Right lobe of liver (tissue), 4 donors: ENCODE results near the gene TRMT10A.

Source experiments
- POLR2A ChIP-seq: fragments of 450-650 bp; IDR thresholded peaks from one replicate; pipeline ENCODE4 v1.6.1; 2017; ENCODE audit warnings: antibody characterized with exemption, mild to moderate bottlenecking
- TF ChIP-seq, protein P1 (sequence below), 4 donors: fragments of 200-600 bp in 3 of 4; fragments of 450-650 bp in 1 of 4; IDR thresholded peaks; one replicate each; pipeline versions ENCODE4 v1.5.1 to v1.8.0; 2016 to 2022; ENCODE audit warnings: antibody characterized with exemption in 4 of 4, mild to moderate bottlenecking in 2 of 4
- donor health status: DM: no; HTN: no; CAD: no.
- donor health status: DM: no; HTN: no; CAD: no.
- donor health status: DM: no; HTN: yes; CAD: no.

DNA sequence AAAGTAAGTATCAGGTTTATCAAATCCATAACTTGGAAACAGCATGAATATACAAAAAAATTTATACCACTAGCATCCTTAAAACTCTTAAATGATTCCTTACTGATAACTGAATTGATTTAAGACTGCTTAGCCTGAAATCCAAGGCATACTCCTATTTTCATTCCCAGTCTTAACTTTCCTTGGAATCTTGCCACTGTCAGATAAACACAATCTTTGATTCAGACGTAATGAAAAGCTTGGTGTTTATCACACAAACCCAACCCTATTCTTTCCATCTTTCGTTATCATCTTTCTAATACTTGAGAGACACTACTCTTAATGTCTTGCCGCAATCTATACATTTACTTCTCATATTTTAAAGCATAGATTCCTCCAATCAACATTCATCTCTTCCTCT lies 33.9 kb downstream of the TRMT10A start:
- TF ChIP-seq, protein P1, sequence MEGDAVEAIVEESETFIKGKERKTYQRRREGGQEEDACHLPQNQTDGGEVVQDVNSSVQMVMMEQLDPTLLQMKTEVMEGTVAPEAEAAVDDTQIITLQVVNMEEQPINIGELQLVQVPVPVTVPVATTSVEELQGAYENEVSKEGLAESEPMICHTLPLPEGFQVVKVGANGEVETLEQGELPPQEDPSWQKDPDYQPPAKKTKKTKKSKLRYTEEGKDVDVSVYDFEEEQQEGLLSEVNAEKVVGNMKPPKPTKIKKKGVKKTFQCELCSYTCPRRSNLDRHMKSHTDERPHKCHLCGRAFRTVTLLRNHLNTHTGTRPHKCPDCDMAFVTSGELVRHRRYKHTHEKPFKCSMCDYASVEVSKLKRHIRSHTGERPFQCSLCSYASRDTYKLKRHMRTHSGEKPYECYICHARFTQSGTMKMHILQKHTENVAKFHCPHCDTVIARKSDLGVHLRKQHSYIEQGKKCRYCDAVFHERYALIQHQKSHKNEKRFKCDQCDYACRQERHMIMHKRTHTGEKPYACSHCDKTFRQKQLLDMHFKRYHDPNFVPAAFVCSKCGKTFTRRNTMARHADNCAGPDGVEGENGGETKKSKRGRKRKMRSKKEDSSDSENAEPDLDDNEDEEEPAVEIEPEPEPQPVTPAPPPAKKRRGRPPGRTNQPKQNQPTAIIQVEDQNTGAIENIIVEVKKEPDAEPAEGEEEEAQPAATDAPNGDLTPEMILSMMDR (IDR thresholded peaks at IDR 0.05): no peak
- no peak for TF ChIP-seq POLR2A
